ENCODE results near the gene FOXN3.

FOXN3 gene

GRCh38 chr14:89406361-89406760 lies 10.7 kb downstream of the FOXN3 start:
- no peak overlapping the region for H3K4me3 ChIP-seq (ENCODE audit: low read depth, low read length)
- no peak for DNase-seq (ENCODE audit: low read depth)
- TF ChIP-seq CTCF (IDR thresholded peaks at IDR 0.05; ENCODE audit: low read depth, low read length), result no peak
- no peak for TF ChIP-seq MYC (IDR thresholded peaks at IDR 0.05; ENCODE audit: low read depth, low read length)
- TF ChIP-seq MAX (IDR thresholded peaks at IDR 0.05; ENCODE audit: low read depth, low read length), result no peak
- TF ChIP-seq POLR2A (IDR thresholded peaks at IDR 0.05; ENCODE audit: extremely low read depth, insufficient read length), result no peak

GRCh38 chr14:89405712-89406111 lies 11.3 kb downstream of the FOXN3 start:
- TF ChIP-seq MAX (IDR thresholded peaks at IDR 0.05; ENCODE audit: low read depth, low read length) (no peak), POLR2A (IDR thresholded peaks at IDR 0.05; ENCODE audit: extremely low read depth, insufficient read length) (no peak), MYC (IDR thresholded peaks at IDR 0.05; ENCODE audit: low read depth, low read length) (no peak), CTCF (IDR thresholded peaks at IDR 0.05; ENCODE audit: low read depth, low read length) (no peak)
- DNase-seq (ENCODE audit: low read depth), result no peak
- H3K4me3 ChIP-seq (ENCODE audit: low read depth, low read length), result no peak overlapping the region

- no peak for DNase-seq (ENCODE audit: low read depth)
- TF ChIP-seq CTCF (IDR thresholded peaks at IDR 0.05; ENCODE audit: low read depth, low read length) (no peak), POLR2A (IDR thresholded peaks at IDR 0.05; ENCODE audit: extremely low read depth, insufficient read length) (no peak), MYC (IDR thresholded peaks at IDR 0.05; ENCODE audit: low read depth, low read length) (no peak), MAX (IDR thresholded peaks at IDR 0.05; ENCODE audit: low read depth, low read length) (no peak)
- no peak overlapping the region for H3K4me3 ChIP-seq (ENCODE audit: low read depth, low read length)
These were observed 14.7 kb downstream of the FOXN3 start for GRCh38 chr14:89402363-89402762.

- TF ChIP-seq POLR2A (IDR thresholded peaks at IDR 0.05; ENCODE audit: extremely low read depth, insufficient read length) (no peak), CTCF (IDR thresholded peaks at IDR 0.05; ENCODE audit: low read depth, low read length) (no peak), MYC (IDR thresholded peaks at IDR 0.05; ENCODE audit: low read depth, low read length) (no peak), MAX (IDR thresholded peaks at IDR 0.05; ENCODE audit: low read depth, low read length) (no peak)
- no peak overlapping the region for H3K4me3 ChIP-seq (ENCODE audit: low read depth, low read length)
- DNase-seq (ENCODE audit: low read depth), result no peak
These were observed 15.3 kb downstream of the FOXN3 start for GRCh38 chr14:89401761-89402160.

- DNase-seq (ENCODE audit: low read depth), result no peak
- no peak for TF ChIP-seq POLR2A (IDR thresholded peaks at IDR 0.05; ENCODE audit: extremely low read depth, insufficient read length)
- TF ChIP-seq CTCF (IDR thresholded peaks at IDR 0.05; ENCODE audit: low read depth, low read length), result no peak
- TF ChIP-seq MAX (IDR thresholded peaks at IDR 0.05; ENCODE audit: low read depth, low read length), result no peak
- TF ChIP-seq MYC (IDR thresholded peaks at IDR 0.05; ENCODE audit: low read depth, low read length), result no peak
These were observed 15.8 kb downstream of the FOXN3 start for GRCh38 chr14:89401241-89401640.

GRCh38 chr14:89400529-89400928 lies 16.5 kb downstream of the FOXN3 start:
- no peak for DNase-seq (ENCODE audit: low read depth)
- TF ChIP-seq MAX (IDR thresholded peaks at IDR 0.05; ENCODE audit: low read depth, low read length) (no peak), CTCF (IDR thresholded peaks at IDR 0.05; ENCODE audit: low read depth, low read length) (no peak), MYC (IDR thresholded peaks at IDR 0.05; ENCODE audit: low read depth, low read length) (no peak), POLR2A (IDR thresholded peaks at IDR 0.05; ENCODE audit: extremely low read depth, insufficient read length) (no peak)
- H3K4me3 ChIP-seq (ENCODE audit: low read depth, low read length), result no peak overlapping the region

More at GRCh38 chr14:89401241-89401640, 15.8 kb downstream of the FOXN3 start:
- H3K4me3 ChIP-seq (ENCODE audit: low read depth, low read length), result no peak overlapping the region
